Measurements from ENCODE around the gene RFX4. TPM values are rescaled to one million over a fixed set of nuclear protein-coding genes. Genes with fewer than 3 reads are reported as not detected.

The RFX4 gene
- total and polyA plus RNA-seq, 10 of the 15 experiments (the other 5 are each of a cell fraction or from before 2014, with no cell fraction given), result 0.02 to 0.23 TPM; not detected in 8

GRCh38 chr12:106774005-106774807, 191.4 kb downstream of the RFX4 start, which contains the start of gene RIC8B (continued):
- TF ChIP-seq ZNF687 (IDR thresholded peaks at IDR 0.05) (peak; percentile 83), PBX3 (IDR thresholded peaks at IDR 0.05; ENCODE audit: insufficient replicate concordance, low read depth, low read length) (no peak), RCOR1 (conservative IDR thresholded peaks at IDR 0.05; ENCODE audit: low read depth, low read length) (peak; percentile 93; the same call in 1 of the 2 replicates), SIX5 (IDR thresholded peaks at IDR 0.05; ENCODE audit: low read depth, low read length, severe bottlenecking) (peak; percentile 96), MLLT1 (IDR thresholded peaks at IDR 0.05) (peak; percentile 90), SREBF1 (IDR thresholded peaks at IDR 0.05; ENCODE audit: low read length) (peak; percentile 84), NKRF (conservative IDR thresholded peaks at IDR 0.05) (no peak; the same call in 1 of the 2 replicates), ZBTB33 (IDR thresholded peaks at IDR 0.05) (no peak), CHD1 (IDR thresholded peaks at IDR 0.05; ENCODE audit: low read depth, low read length) (0 out of 2 replicates have a peak, but pooled peaks have one; percentile 42), IRF4 (IDR thresholded peaks at IDR 0.05; ENCODE audit: low read depth, low read length) (no peak), MEF2B (IDR thresholded peaks at IDR 0.05; ENCODE audit: partially characterized antibody, poor library complexity, severe bottlenecking) (no peak), CBX5 (IDR thresholded peaks at IDR 0.05; ENCODE audit: low read depth) (no peak), CHD2 (IDR thresholded peaks at IDR 0.05; ENCODE audit: borderline replicate concordance, low read depth, low read length) (peak; percentile 89), BMI1 (IDR thresholded peaks at IDR 0.05; ENCODE audit: borderline replicate concordance) (peak; percentile 67), IKZF1 (conservative IDR thresholded peaks at IDR 0.05) (peak; percentile 100), SMARCA5 (IDR thresholded peaks at IDR 0.05) (peak; percentile 75), RELA (IDR thresholded peaks at IDR 0.05; ENCODE audit: borderline replicate concordance, partially characterized antibody) (peak; percentile 37), NFIC (IDR thresholded peaks at IDR 0.05; ENCODE audit: low read depth, low read length) (no peak)

Measured in GM12878 (cell line).